Measurements from ENCODE around the gene SRL.

GRCh38 chr16:4176906-4177417 is 64.9 kb downstream of the SRL start:
- TF ChIP-seq POLR2A (IDR thresholded peaks at IDR 0.05; ENCODE audit: low read depth) (no peak), CTCF (IDR thresholded peaks at IDR 0.05) (no peak), EP300 (IDR thresholded peaks at IDR 0.05) (no peak)
